K562 (cell line): ENCODE results near the gene TLCD4. TPM values are rescaled to one million over a fixed set of nuclear protein-coding genes. Genes with fewer than 3 reads are reported as not detected.

Source experiments
- ADNP ChIP-seq: fragments of 200-800 bp; sonication (Bioruptor generic); IDR thresholded peaks from 2 replicates; pipeline ENCODE4 v1.6.1; 2016; ENCODE audit warnings: missing genetic modification characterization, missing compliant biosample characterization
- ARNT ChIP-seq, 2 experiments: fragments of 450-650 bp; IDR thresholded peaks; 2 replicates each; pipeline ENCODE4 v1.6.1; 2016; ENCODE audit warnings: mild to moderate bottlenecking in 1 of 2
- CBFB ChIP-seq: sonication (generic); formaldehyde crosslinking; IDR thresholded peaks from 2 replicates; pipeline ENCODE4 v1.4.0; 2020; ENCODE audit warnings: mild to moderate bottlenecking, missing genetic modification reagents
- COPS2 ChIP-seq: fragments of 450-650 bp; conservative IDR thresholded peaks from 2 replicates; pipeline ENCODE4 v1.6.1; 2016; ENCODE audit warnings: mild to moderate bottlenecking, moderate library complexity
- FOSL1 ChIP-seq: fragments of 200-800 bp; sonication (Bioruptor generic); conservative IDR thresholded peaks from 2 replicates; pipeline ENCODE4 v1.6.1; 2016; ENCODE audit warnings: missing genetic modification characterization, missing compliant biosample characterization
- GATAD2B ChIP-seq: fragments of 450-650 bp; IDR thresholded peaks from 2 replicates; pipeline ENCODE4 v1.6.1; 2017; ENCODE audit warnings: mild to moderate bottlenecking, borderline replicate concordance
- HDAC8 ChIP-seq: fragments of 450-650 bp; IDR thresholded peaks from 2 replicates; pipeline ENCODE4 v1.6.1; 2016; ENCODE audit warnings: mild to moderate bottlenecking, missing genetic modification characterization, moderate library complexity, missing compliant biosample characterization
- IFI16 ChIP-seq: fragments of 250-450 bp; sonication (Bioruptor Pico); IDR thresholded peaks from 2 replicates; pipeline ENCODE4 v2.1.2; 2022; ENCODE audit warnings: mild to moderate bottlenecking, inconsistent platforms
- JUNB ChIP-seq: fragments of 450-650 bp; formaldehyde crosslinking; conservative IDR thresholded peaks from 2 replicates; pipeline ENCODE4 v1.4.0; 2020; ENCODE audit warnings: mild to moderate bottlenecking
- MAFK ChIP-seq: IDR thresholded peaks from 2 replicates; pipeline ENCODE4 v1.6.1; 2011; ENCODE audit warnings: low read length, improper control_type of control experiment
- MCM3 ChIP-seq: fragments of 450-650 bp; IDR thresholded peaks from 2 replicates; pipeline ENCODE4 v1.6.1; 2016
- MIER1 ChIP-seq: fragments of 450-650 bp; IDR thresholded peaks from 2 replicates; pipeline ENCODE4 v1.6.1; 2016; ENCODE audit warnings: antibody characterized with exemption, mild to moderate bottlenecking, low read depth
- NRF1 ChIP-seq, 2 experiments: fragments of 450-650 bp; IDR thresholded peaks in 1 of 2; conservative IDR thresholded peaks in 1 of 2; 2 replicates each; pipeline ENCODE4 v1.6.1; 2014; ENCODE audit warnings: mild to moderate bottlenecking in 2 of 2
- PTTG1 ChIP-seq: fragments of 450-650 bp; IDR thresholded peaks from 2 replicates; pipeline ENCODE4 v1.6.1; 2016; ENCODE audit warnings: low read depth, mild to moderate bottlenecking, missing genetic modification characterization, missing compliant biosample characterization
- SIRT6 ChIP-seq: IDR thresholded peaks from one replicate; pipeline ENCODE4 v1.6.1; 2012; ENCODE audit warnings: low read depth, mild to moderate bottlenecking, control low read depth, inconsistent platforms, low read length, moderate library complexity
- SMARCA5 ChIP-seq: fragments of 450-650 bp; IDR thresholded peaks from 2 replicates; pipeline ENCODE4 v1.6.1; 2016
- SNRNP70 ChIP-seq: fragments of 200-400 bp; formaldehyde crosslinking; optimal IDR thresholded peaks from 2 replicates; pipeline ENCODE3; 2017; ENCODE audit warnings: low read depth, low read length
- SPI1 ChIP-seq: IDR thresholded peaks from 2 replicates; pipeline ENCODE4 v1.6.1; 2011; ENCODE audit warnings: low read depth, low read length, control low read depth, borderline replicate concordance
- TRIM24 ChIP-seq, 2 experiments: fragments of 450-650 bp; IDR thresholded peaks; 2 replicates each; pipeline ENCODE4 v1.6.1; 2016
- ZBTB1 ChIP-seq: sonication (generic); formaldehyde crosslinking; IDR thresholded peaks from 2 replicates; pipeline ENCODE4 v1.8.1; 2023; ENCODE audit warnings: missing genetic modification reagents, low read depth, mild to moderate bottlenecking, borderline replicate concordance
- ZFP30 ChIP-seq: fragments of 250-450 bp; sonication (Bioruptor Pico); IDR thresholded peaks from 2 replicates; pipeline ENCODE4 v1.8.0; 2022; ENCODE audit warnings: moderate library complexity, mild to moderate bottlenecking, inconsistent platforms, borderline replicate concordance
- ZNF175 ChIP-seq: fragments of 200-800 bp; sonication (Bioruptor generic); IDR thresholded peaks from 2 replicates; pipeline ENCODE4 v1.6.1; 2016; ENCODE audit warnings: low read depth, mild to moderate bottlenecking, missing genetic modification characterization, missing compliant biosample characterization
- ZNF232 ChIP-seq: sonication (generic); formaldehyde crosslinking; IDR thresholded peaks from 2 replicates; pipeline ENCODE4 v1.8.0; 2022; ENCODE audit warnings: mild to moderate bottlenecking, missing genetic modification reagents
- polyA plus RNA-seq, 8 experiments: library from polyadenylated mRNA; depleted of rRNA in 4 of 8; stranded (reverse) in 5 of 8; unstranded in 3 of 8; fragments of >200 nt; fragmentation: Nextera tagmentation in 2 of 8; fragmentation: Illumina TruSeq in 1 of 8; extraction: Ambion mirVana in 2 of 8; extraction: Trizol in 1 of 8; gene quantifications; 2 replicates each; pipeline versions ENCODE4 v1.2.1 to v1.2.3, GENCODE V29; 2011 to 2014; ENCODE audit warnings: inconsistent platforms in 1 of 8, missing spikeins in 1 of 8
- total RNA-seq, 7 experiments: library from RNA; depleted of rRNA in 6 of 7; stranded (reverse); fragments of >200 nt in 6 of 7; fragmentation: Illumina TruSeq in 2 of 7; extraction: Trizol in 2 of 7; gene quantifications; 2 replicates each; pipeline versions ENCODE4 v1.2.1 to v1.2.3, GENCODE V29; 2011 to 2021; ENCODE audit warnings: low replicate concordance in 1 of 7
- TF ChIP-seq, protein P1 (sequence below), 2 experiments: fragments of 450-650 bp in 1 of 2; IDR thresholded peaks; 2 replicates each; pipeline ENCODE4 v1.6.1; 2011 to 2017; ENCODE audit warnings: low read depth in 2 of 2, antibody characterized with exemption in 1 of 2, borderline replicate concordance in 1 of 2, low read length in 1 of 2, mild to moderate bottlenecking in 1 of 2, mixed read lengths in 1 of 2; ENCODE audit not compliant: control insufficient read depth in 1 of 2
- TF ChIP-seq, protein P2 (sequence below): fragments of 200-800 bp; sonication (Bioruptor generic); IDR thresholded peaks from 2 replicates; pipeline ENCODE4 v1.6.1; 2017; ENCODE audit warnings: missing genetic modification characterization, missing compliant biosample characterization

Gene TLCD4
- total and polyA plus RNA-seq, 9 of the 15 experiments (the other 6 are each of a cell fraction or from before 2014, with no cell fraction given): 3.5 to 19.8 (median 7.6) TPM

DNA sequence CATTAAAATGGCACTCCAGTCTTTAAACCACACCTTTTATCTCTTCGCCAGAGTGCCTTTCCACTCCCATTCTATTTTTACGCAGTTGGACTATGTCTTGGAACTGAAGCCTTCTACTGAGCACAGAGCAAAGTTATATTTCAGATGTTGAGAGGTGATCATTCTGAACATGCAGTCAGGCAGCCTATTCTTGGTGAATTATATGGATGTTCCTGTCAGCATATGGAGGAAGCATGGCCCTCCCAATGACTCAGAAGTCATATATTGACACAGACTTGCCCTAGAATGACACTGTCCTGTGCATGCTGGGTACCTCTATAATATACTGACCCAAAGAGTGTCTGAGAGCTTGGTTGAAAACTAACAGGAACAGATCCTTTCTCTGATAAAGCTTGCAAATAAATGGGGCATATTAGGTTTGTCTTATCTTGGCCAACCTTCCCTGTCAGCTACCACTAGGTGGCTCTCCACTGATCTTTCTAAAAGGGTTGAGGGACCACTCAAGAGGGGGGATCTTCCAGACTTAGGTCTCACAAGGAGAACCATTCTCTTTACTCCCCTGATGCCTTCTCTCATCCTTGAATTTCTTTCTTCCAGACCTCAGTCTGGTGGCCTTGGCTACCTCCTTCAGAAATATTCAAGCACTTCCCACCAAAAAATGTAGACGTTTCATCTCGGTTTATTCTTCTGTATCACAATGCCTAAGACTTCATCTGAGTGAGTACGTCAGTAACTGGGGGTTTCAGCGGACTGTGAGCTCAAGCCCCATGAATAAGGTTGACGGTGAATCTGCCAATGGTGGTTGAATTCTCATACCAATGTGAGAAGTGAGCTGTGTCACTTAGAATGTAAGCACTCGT, 32.6 kb upstream of the TLCD4 start (continued):
- TF ChIP-seq, protein P1, sequence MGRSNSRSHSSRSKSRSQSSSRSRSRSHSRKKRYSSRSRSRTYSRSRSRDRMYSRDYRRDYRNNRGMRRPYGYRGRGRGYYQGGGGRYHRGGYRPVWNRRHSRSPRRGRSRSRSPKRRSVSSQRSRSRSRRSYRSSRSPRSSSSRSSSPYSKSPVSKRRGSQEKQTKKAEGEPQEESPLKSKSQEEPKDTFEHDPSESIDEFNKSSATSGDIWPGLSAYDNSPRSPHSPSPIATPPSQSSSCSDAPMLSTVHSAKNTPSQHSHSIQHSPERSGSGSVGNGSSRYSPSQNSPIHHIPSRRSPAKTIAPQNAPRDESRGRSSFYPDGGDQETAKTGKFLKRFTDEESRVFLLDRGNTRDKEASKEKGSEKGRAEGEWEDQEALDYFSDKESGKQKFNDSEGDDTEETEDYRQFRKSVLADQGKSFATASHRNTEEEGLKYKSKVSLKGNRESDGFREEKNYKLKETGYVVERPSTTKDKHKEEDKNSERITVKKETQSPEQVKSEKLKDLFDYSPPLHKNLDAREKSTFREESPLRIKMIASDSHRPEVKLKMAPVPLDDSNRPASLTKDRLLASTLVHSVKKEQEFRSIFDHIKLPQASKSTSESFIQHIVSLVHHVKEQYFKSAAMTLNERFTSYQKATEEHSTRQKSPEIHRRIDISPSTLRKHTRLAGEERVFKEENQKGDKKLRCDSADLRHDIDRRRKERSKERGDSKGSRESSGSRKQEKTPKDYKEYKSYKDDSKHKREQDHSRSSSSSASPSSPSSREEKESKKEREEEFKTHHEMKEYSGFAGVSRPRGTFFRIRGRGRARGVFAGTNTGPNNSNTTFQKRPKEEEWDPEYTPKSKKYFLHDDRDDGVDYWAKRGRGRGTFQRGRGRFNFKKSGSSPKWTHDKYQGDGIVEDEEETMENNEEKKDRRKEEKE (IDR thresholded peaks at IDR 0.05; ENCODE audit: borderline replicate concordance in 1 of 2, control insufficient read depth in 1 of 2, low read depth in 2 of 2, low read length in 1 of 2): no peak
- no peak for TF ChIP-seq ZBTB1 (CRISPR knock-in tag)
- TF ChIP-seq ARNT (IDR thresholded peaks at IDR 0.05): no peak
- TF ChIP-seq ZNF232 (CRISPR knock-in tag): no peak
- TF ChIP-seq TRIM24 (IDR thresholded peaks at IDR 0.05): no peak
- TF ChIP-seq MCM3: no peak
- no peak for TF ChIP-seq COPS2
- TF ChIP-seq FOSL1: peak; percentile 72
- peak; percentile 21 to 27; a peak in 1 of 4 replicates for TF ChIP-seq NRF1 (conservative IDR thresholded peaks at IDR 0.05 in 1 of 2, IDR thresholded peaks at IDR 0.05 in 1 of 2)
- no peak for TF ChIP-seq ZNF175 (CRISPR knock-in tag)
- TF ChIP-seq SNRNP70: no peak
- no peak for TF ChIP-seq ADNP (tag)
- TF ChIP-seq PTTG1 (tag): peak; percentile 68
- TF ChIP-seq MAFK: 0 out of 2 replicates have a peak, but pooled peaks have one; percentile 1
- no peak for TF ChIP-seq HDAC8 (tag)
- no peak for TF ChIP-seq SIRT6
- TF ChIP-seq SMARCA5: peak; percentile 20
- peak; percentile 56; the same call in 1 of the 2 replicates for TF ChIP-seq GATAD2B
- no peak for TF ChIP-seq MIER1
- no peak for TF ChIP-seq ZFP30
- no peak for TF ChIP-seq SPI1
- no peak for TF ChIP-seq CBFB
- TF ChIP-seq, protein P2, sequence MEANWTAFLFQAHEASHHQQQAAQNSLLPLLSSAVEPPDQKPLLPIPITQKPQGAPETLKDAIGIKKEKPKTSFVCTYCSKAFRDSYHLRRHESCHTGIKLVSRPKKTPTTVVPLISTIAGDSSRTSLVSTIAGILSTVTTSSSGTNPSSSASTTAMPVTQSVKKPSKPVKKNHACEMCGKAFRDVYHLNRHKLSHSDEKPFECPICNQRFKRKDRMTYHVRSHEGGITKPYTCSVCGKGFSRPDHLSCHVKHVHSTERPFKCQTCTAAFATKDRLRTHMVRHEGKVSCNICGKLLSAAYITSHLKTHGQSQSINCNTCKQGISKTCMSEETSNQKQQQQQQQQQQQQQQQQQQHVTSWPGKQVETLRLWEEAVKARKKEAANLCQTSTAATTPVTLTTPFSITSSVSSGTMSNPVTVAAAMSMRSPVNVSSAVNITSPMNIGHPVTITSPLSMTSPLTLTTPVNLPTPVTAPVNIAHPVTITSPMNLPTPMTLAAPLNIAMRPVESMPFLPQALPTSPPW: peak; percentile 42
- TF ChIP-seq JUNB (CRISPR knock-in tag): no peak
- TF ChIP-seq IFI16: no peak; the same call in 1 of the 2 replicates
